Testis (tissue), 3 donors: ENCODE results near the gene INPP5K. TPM values are rescaled to one million over a fixed set of nuclear protein-coding genes. Genes with fewer than 3 reads are reported as not detected.

ENCODE experiments used
- DNase-seq: peaks from one replicate; pipeline ENCODE4 v3.0.0-alpha.2; 2019
- H3K27ac ChIP-seq, 2 donors: fragments of 200-600 bp; sonication (generic); one replicate each; pipeline ENCODE4 v1.5.1; 2019
- H3K27me3 ChIP-seq: fragments of 200-600 bp; sonication (generic); one replicate; pipeline ENCODE4 v1.5.1; 2019
- H3K36me3 ChIP-seq: fragments of 200-600 bp; sonication (generic); one replicate; pipeline ENCODE4 v1.5.1; 2017; ENCODE audit warnings: low read depth; ENCODE audit errors: missing control alignments
- H3K4me1 ChIP-seq: fragments of 200-600 bp; sonication (generic); one replicate; pipeline ENCODE4 v1.5.1; 2019
- H3K4me3 ChIP-seq, 2 donors: fragments of 200-600 bp; sonication (generic); one replicate each; pipeline ENCODE4 v1.5.1; 2017 to 2019
- H3K9me3 ChIP-seq: fragments of 200-600 bp; sonication (generic); one replicate; pipeline ENCODE4 v1.5.1; 2017
- POLR2A ChIP-seq: fragments of 450-650 bp; IDR thresholded peaks from one replicate; pipeline ENCODE4 v1.6.1; 2017; ENCODE audit warnings: antibody characterized with exemption, mild to moderate bottlenecking, moderate library complexity
- whole genome bisulfite sequencing, 2 donors: methylation state at CpG; one replicate each; pipeline ENCODE4 v1.1.5; 2018; 5-methylcytosine and 5-hydroxymethylcytosine counted together
- intact Hi-C: fragments of 100-400 bp; cut with DNase I; formaldehyde crosslinking; loops from one replicate; pipeline ENCODE4 v1.15.1; 2023; ENCODE audit warnings: low total_unique reads
- polyA plus RNA-seq: library from polyadenylated mRNA; stranded (reverse); fragments of 350-450 nt; fragmentation: Illumina TruSeq; extraction: RNeasy Lipid Tissue Mini Kit (QIAGEN cat#74804); gene quantifications from one replicate; pipeline ENCODE4 v1.2.3, GENCODE V29; 2014; ENCODE audit warnings: low read depth, low replicate concordance; ENCODE audit not compliant: insufficient read depth
- total RNA-seq, 2 donors: library from RNA; depleted of rRNA; stranded (reverse); fragments of >200 nt; gene quantifications; one replicate each; pipeline ENCODE4 v1.2.3, GENCODE V29; 2016
- TF ChIP-seq, protein P1 (sequence below), 3 experiments: fragments of 450-650 bp in 2 of 3; fragments of 200-600 bp in 1 of 3; sonication (generic) in 1 of 3; IDR thresholded peaks; one replicate each; pipeline ENCODE4 v1.5.1; 2016 to 2019; ENCODE audit warnings: antibody characterized with exemption in 3 of 3, mild to moderate bottlenecking in 2 of 3, moderate library complexity in 1 of 3

The INPP5K gene
- total and polyA plus RNA-seq, 3 donors from 2014 or later, result 81.2 to 87.8 (median 83.4) TPM

DNA sequence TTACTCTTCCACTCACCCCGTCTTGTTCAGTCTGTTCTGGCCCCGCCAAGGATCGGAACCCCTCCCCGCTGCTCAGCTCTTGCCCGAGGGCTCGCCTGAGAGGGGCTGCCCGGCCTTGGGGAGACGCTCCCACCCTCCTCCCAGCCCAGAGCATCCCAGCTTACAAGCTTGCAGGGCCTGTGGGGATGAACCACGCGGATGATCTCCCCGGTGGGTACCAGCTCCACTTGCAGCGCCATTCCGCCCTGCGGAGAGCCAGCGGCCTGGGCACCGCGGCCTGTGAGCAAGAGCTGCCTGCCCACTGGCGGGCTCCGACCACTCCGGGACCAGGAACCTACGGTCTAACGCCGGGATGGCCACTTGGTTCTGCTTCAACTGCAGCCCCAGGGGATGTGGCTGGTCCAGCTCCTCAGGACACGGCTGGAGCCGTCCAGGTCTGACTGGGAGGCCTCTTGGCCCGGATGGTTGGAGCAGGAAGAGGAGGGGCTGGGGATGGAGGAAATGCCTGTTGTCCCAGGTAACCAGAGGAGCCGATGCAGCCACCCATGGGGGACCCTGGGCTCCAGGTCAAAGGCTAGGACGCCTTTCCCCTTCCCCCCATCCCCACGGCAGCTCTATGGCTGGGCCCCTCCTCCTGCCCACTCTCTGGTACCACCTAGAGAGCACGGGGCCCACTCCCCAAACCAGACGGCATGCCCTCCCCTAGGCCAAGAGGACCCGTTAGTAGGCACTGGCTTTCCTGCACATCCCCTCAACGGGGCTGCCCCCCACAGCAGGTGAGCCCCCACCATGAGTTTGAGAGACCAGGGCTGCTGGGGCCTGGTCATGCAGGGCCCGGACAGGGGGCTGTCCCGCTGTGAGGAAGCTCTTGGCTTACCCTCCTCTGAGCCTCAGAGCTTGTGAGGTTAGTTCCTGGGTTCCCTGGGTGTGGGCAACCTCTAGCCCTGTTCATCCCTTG lies 23.9 kb downstream of the INPP5K start, which contains the start of gene MYO1C:
MYO1C (minus strand) TSS at position 438 of the 958 bp plus-strand sequence; CDS start at position 239, 199 bp downstream.
- Histone ChIP-seq H3K27ac (peak within 1 kb of the TSS; percentile 18 to 84), H3K4me1 (peaks cover 25% of the 10 kb centered on the region), H3K4me3 (peak within 1 kb of the TSS; percentile 51 to 63), H3K27me3 (no peaks in the 10 kb centered on the region), H3K9me3 (no peaks in the 10 kb centered on the region), H3K36me3 (no peaks in the 10 kb centered on the region)
- intact Hi-C loops, result no loop called here
- whole genome bisulfite sequencing, 2 donors, result 53 to 66% methylated on average over 25 to 26 of the region's 35 CpGs
- DNase-seq, result no peak
- TF ChIP-seq, protein P1, sequence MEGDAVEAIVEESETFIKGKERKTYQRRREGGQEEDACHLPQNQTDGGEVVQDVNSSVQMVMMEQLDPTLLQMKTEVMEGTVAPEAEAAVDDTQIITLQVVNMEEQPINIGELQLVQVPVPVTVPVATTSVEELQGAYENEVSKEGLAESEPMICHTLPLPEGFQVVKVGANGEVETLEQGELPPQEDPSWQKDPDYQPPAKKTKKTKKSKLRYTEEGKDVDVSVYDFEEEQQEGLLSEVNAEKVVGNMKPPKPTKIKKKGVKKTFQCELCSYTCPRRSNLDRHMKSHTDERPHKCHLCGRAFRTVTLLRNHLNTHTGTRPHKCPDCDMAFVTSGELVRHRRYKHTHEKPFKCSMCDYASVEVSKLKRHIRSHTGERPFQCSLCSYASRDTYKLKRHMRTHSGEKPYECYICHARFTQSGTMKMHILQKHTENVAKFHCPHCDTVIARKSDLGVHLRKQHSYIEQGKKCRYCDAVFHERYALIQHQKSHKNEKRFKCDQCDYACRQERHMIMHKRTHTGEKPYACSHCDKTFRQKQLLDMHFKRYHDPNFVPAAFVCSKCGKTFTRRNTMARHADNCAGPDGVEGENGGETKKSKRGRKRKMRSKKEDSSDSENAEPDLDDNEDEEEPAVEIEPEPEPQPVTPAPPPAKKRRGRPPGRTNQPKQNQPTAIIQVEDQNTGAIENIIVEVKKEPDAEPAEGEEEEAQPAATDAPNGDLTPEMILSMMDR (IDR thresholded peaks at IDR 0.05), result no peak
- TF ChIP-seq POLR2A, result no peak

DNA sequence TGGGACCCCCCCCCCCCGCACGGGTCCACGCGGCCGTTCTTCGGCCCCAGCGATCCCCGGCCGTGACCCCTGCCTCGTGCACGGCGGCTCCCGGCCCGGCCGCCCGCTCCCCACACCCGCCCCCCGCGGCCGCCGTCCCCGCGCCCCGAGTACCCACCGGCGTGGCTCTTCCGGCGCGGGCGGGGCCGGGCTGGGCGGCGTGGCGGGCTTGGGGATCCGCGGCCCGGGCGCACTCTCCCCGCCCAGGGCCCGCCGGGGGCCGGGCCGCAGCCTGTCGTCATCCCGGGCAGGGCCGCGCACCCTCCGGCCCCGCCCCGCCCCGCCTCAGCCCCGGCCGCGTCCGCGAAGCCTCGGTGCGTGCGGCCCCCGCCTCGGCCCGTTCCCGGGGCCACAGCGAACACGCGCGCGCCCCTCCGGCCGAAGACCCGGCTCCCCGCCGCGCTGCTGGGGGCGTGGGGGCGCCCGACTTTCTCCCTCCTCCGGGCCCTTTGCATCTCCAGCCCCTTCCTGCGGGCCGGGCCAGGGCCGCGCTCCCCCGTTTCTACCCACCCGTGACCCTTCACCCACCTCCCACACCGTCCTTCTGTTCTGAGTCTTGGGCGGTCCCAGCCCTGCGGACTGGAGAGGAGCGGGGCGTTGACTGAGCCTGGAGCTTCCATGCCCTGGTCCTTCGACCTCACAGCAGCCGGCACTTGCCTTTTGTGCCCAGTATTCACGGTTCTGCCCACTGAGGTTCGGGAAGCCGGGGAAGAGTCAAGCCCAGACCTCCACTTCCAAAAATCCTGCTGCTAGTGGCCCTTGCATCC lies 24.8 kb downstream of the INPP5K start:
- Histone ChIP-seq H3K9me3 (no peaks in the 10 kb centered on the region), H3K27ac (peak overlapping the region; percentile 59 to 84), H3K4me1 (peaks cover 34% of the 10 kb centered on the region), H3K27me3 (no peaks in the 10 kb centered on the region), H3K4me3 (peak overlapping the region; percentile 63 to 69), H3K36me3 (no peaks in the 10 kb centered on the region)
- intact Hi-C loops, result no loop called here
- WGBS, 2 donors, result 1 to 4% methylated on average over 16 to 54 of the region's 94 CpGs
- peak; percentile 52 for DNase-seq
- TF ChIP-seq POLR2A, result no peak
- TF ChIP-seq, protein P1 (IDR thresholded peaks at IDR 0.05), result no peak

DNA sequence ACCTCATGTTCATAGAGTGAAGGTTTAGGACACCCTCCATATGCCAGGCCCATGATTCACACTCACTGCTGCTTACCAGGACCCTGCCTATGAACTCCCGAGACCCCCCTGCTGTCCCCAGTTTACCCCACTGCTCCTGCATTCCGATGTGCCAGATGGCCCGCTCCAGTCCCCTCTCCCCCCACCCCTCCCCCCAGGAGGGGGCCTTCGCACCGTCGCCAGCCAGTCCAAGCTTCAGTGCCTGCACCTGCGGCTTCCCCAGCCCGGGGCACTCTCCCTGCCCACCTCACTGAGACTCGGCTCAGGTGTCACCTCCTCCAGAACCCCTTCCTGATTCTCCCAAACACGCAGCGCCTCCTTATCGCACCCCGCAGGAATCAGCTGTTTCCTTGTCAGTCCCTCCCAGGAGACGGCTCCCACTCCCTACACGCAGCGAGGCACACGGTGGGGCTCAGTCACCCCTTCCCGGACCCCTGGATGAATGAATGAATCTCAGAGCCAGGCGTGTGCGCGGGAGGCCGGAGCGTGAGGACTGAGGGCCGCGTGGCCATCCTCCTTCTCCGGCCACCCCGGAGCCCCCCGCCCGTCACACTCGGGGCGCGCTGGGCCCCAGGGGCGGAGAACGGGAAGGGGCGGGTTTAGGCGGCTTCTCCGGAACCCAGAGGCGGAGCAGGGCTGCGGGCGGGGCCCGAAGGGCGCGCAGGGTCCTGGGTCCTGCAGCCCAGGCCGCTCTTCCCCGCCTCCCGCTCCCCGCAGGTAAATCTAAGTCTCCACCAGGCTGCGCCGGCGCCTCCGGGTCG lies 25.6 kb downstream of the INPP5K start:
- Histone ChIP-seq H3K27me3 (no peaks in the 10 kb centered on the region), H3K36me3 (no peaks in the 10 kb centered on the region), H3K4me1 (peaks cover 40% of the 10 kb centered on the region), H3K27ac (peak overlapping the region; percentile 59 to 84), H3K9me3 (no peaks in the 10 kb centered on the region), H3K4me3 (peak overlapping the region; percentile 63 to 69)
- WGBS, 2 donors, result 4 to 6% methylated on average over 20 to 28 of the region's 52 CpGs
- TF ChIP-seq, protein P1 (IDR thresholded peaks at IDR 0.05), result no peak
- DNase-seq, result peak; percentile 54
- intact Hi-C loops, result no loop called here

DNA sequence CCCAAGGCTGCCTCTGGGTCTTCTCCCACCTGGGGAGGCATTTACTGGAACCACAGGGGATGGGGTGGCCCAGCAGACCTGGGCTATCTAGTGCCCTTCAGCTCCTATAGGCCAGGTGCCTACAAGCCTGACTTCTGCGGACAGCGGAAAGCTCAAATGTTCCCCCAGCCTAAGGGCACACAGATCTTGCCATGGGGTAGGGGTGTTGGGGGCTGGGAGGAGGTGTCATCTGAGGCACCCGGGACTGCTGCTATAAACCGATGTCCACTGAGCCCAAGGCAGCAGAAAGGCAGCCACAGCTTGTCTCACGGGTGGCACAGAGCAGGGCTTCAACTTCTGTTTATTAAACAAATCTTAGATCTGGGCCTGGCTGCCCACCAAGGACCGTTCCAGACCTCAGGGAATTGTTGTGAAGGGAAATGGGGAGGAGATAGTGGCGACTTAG lies 27.6 kb downstream of the INPP5K start:
- no peak for TF ChIP-seq POLR2A
- Histone ChIP-seq H3K9me3 (no peaks in the 10 kb centered on the region), H3K36me3 (no peaks in the 10 kb centered on the region), H3K27ac (peak overlapping the region; percentile 93), H3K4me1 (peaks cover 52% of the 10 kb centered on the region), H3K4me3 (peak overlapping the region in 1 of 2 donors; percentile 82), H3K27me3 (no peaks in the 10 kb centered on the region)
- WGBS, 2 donors, result 85 to 89% methylated on average over 5 to 7 of the region's 7 CpGs
- no peak for DNase-seq
- intact Hi-C loops, result no loop called here
